Activated CD4-positive, alpha-beta T cell treated with anti-CD3 and anti-CD28 coated beads, Interleukin-2, amount 10 ng/mL, durations not matched to agents 24 days and 14 days (primary cell): Measurements from ENCODE around the gene LGALS7B. TPM values are rescaled to one million over a fixed set of nuclear protein-coding genes. Genes with fewer than 3 reads are reported as not detected.
"Not testable (repeated sequence)": the region's sequence is repeated elsewhere in the genome, so short reads cannot be mapped to it uniquely, and the experiment has no call there.

Source experiments
- DNase-seq: peaks from one replicate; pipeline ENCODE4 v3.0.0; 2022
- H3K27ac Mint-ChIP-seq: one replicate; pipeline ENCODE4 v1.8.0; 2022; ENCODE audit warnings: mild to moderate bottlenecking, mixed read lengths
- H3K27me3 Mint-ChIP-seq: one replicate; pipeline ENCODE4 v1.8.0; 2022; ENCODE audit warnings: mixed read lengths
- H3K36me3 Mint-ChIP-seq: one replicate; pipeline ENCODE4 v1.8.0; 2022; ENCODE audit warnings: low read depth, mild to moderate bottlenecking, mixed read lengths
- H3K4me1 Mint-ChIP-seq: one replicate; pipeline ENCODE4 v1.8.0; 2021; ENCODE audit warnings: mixed read lengths
- H3K4me3 Mint-ChIP-seq: one replicate; pipeline ENCODE4 v1.8.0; 2022; ENCODE audit warnings: mild to moderate bottlenecking, moderate library complexity, mixed read lengths
- H3K9me3 Mint-ChIP-seq: one replicate; pipeline ENCODE4 v1.8.0; 2021; ENCODE audit warnings: mixed read lengths
- intact Hi-C: fragments of 100-400 bp; cut with micrococcal nuclease; formaldehyde crosslinking; loops from one replicate; pipeline ENCODE4 v1.15.1; 2023
- total RNA-seq: library from RNA; stranded (reverse); gene quantifications from 2 replicates; pipeline ENCODE4 v1.2.3, GENCODE V29; 2022

LGALS7B gene
- total RNA-seq, 1 donor from 2014 or later = not detected

GRCh38 chr19:38780443-38780842, 8.6 kb upstream of the LGALS7B start:
- intact Hi-C loops = no loop called here
- Mint-ChIP-seq H3K27me3 (peaks cover 12% of the 10 kb centered on the region), H3K36me3 (no peaks in the 10 kb centered on the region), H3K4me1 (no peaks in the 10 kb centered on the region), H3K27ac (no peak overlapping the region), H3K9me3 (no peaks in the 10 kb centered on the region), H3K4me3 (no peak overlapping the region)
- no peak for DNase-seq

- H3K9me3 Mint-ChIP-seq = no peaks in the 10 kb centered on the region
- no peak for DNase-seq
Measured at GRCh38 chr19:38781058-38781457, 7.9 kb upstream of the LGALS7B start.

GRCh38 chr19:38782212-38782611, 6.8 kb upstream of the LGALS7B start:
- DNase-seq, H3K9me3 Mint-ChIP-seq, H3K27ac Mint-ChIP-seq, intact Hi-C loops, H3K4me1 Mint-ChIP-seq, H3K4me3 Mint-ChIP-seq, H3K36me3 Mint-ChIP-seq: not testable (repeated sequence)
- peaks cover 12% of the 10 kb centered on the region for H3K27me3 Mint-ChIP-seq

More at GRCh38 chr19:38781058-38781457, 7.9 kb upstream of the LGALS7B start:
- no peaks in the 10 kb centered on the region for H3K36me3 Mint-ChIP-seq
- no peak overlapping the region for H3K4me3 Mint-ChIP-seq
- intact Hi-C loops = no loop called here
- peaks cover 12% of the 10 kb centered on the region for H3K27me3 Mint-ChIP-seq
- no peaks in the 10 kb centered on the region for H3K4me1 Mint-ChIP-seq
- no peak overlapping the region for H3K27ac Mint-ChIP-seq

- H3K9me3 Mint-ChIP-seq = no peaks in the 10 kb centered on the region
- DNase-seq = no peak
- H3K4me1 Mint-ChIP-seq = no peaks in the 10 kb centered on the region
- intact Hi-C loops = no loop called here
- peaks cover 7% of the 10 kb centered on the region for H3K27me3 Mint-ChIP-seq
- no peaks in the 10 kb centered on the region for H3K36me3 Mint-ChIP-seq
- H3K4me3 Mint-ChIP-seq = no peak overlapping the region
- H3K27ac Mint-ChIP-seq = no peak overlapping the region
Measured at GRCh38 chr19:38784224-38784623, 4.8 kb upstream of the LGALS7B start.

GRCh38 chr19:38785187-38785699, 3.8 kb upstream of the LGALS7B start:
- DNase-seq = no peak
- intact Hi-C loops = no loop called here
- H3K4me1 Mint-ChIP-seq = no peaks in the 10 kb centered on the region
- no peaks in the 10 kb centered on the region for H3K36me3 Mint-ChIP-seq
- no peak overlapping the region for H3K27ac Mint-ChIP-seq
- no peak overlapping the region for H3K4me3 Mint-ChIP-seq
- peaks cover 6% of the 10 kb centered on the region for H3K27me3 Mint-ChIP-seq
- no peaks in the 10 kb centered on the region for H3K9me3 Mint-ChIP-seq

- H3K9me3 Mint-ChIP-seq, H3K4me1 Mint-ChIP-seq, DNase-seq, H3K27ac Mint-ChIP-seq, H3K4me3 Mint-ChIP-seq, intact Hi-C loops, H3K36me3 Mint-ChIP-seq, H3K27me3 Mint-ChIP-seq: not testable (repeated sequence)
Measured at GRCh38 chr19:38786061-38786460, 2.9 kb upstream of the LGALS7B start.

GRCh38 chr19:38786572-38787265, 2.3 kb upstream of the LGALS7B start:
- Mint-ChIP-seq H3K27me3 (peaks cover under 1% of the 10 kb centered on the region), H3K27ac (no peak overlapping the region), H3K4me3 (no peak overlapping the region), H3K9me3 (no peaks in the 10 kb centered on the region), H3K36me3 (no peaks in the 10 kb centered on the region), H3K4me1 (no peaks in the 10 kb centered on the region)
- intact Hi-C loops = no loop called here
- DNase-seq = no peak

GRCh38 chr19:38790507-38791403, 1.8 kb downstream of the LGALS7B start:
- H3K27me3 Mint-ChIP-seq, H3K4me3 Mint-ChIP-seq, H3K4me1 Mint-ChIP-seq, H3K27ac Mint-ChIP-seq, H3K36me3 Mint-ChIP-seq, DNase-seq, intact Hi-C loops, H3K9me3 Mint-ChIP-seq: not testable (repeated sequence)

- H3K4me3 Mint-ChIP-seq, H3K4me1 Mint-ChIP-seq, H3K36me3 Mint-ChIP-seq, DNase-seq, H3K27me3 Mint-ChIP-seq, H3K27ac Mint-ChIP-seq, H3K9me3 Mint-ChIP-seq, intact Hi-C loops: not testable (repeated sequence)
Measured at GRCh38 chr19:38791451-38792064, 2.6 kb downstream of the LGALS7B start.

- intact Hi-C loops = no loop called here
- Mint-ChIP-seq H3K27me3 (peaks cover 9% of the 10 kb centered on the region), H3K27ac (no peak overlapping the region), H3K4me3 (peak overlapping the region; percentile 21), H3K36me3 (no peaks in the 10 kb centered on the region), H3K9me3 (no peaks in the 10 kb centered on the region), H3K4me1 (peaks cover 4% of the 10 kb centered on the region)
- DNase-seq = peak; percentile 76
Measured at GRCh38 chr19:38792250-38793111, 3.5 kb downstream of the LGALS7B start.

GRCh38 chr19:38793177-38793576, 4.2 kb downstream of the LGALS7B start:
- Mint-ChIP-seq H3K9me3 (no peaks in the 10 kb centered on the region), H3K27ac (no peak overlapping the region), H3K4me1 (peaks cover 4% of the 10 kb centered on the region), H3K36me3 (no peaks in the 10 kb centered on the region), H3K4me3 (peak overlapping the region; percentile 9), H3K27me3 (peaks cover 9% of the 10 kb centered on the region)
- no peak for DNase-seq
- intact Hi-C loops = no loop called here

- no peak for DNase-seq
- H3K36me3 Mint-ChIP-seq = no peaks in the 10 kb centered on the region
- H3K4me1 Mint-ChIP-seq = peaks cover 4% of the 10 kb centered on the region
- H3K9me3 Mint-ChIP-seq = no peaks in the 10 kb centered on the region
- intact Hi-C loops = no loop called here
- H3K27me3 Mint-ChIP-seq = peaks cover 9% of the 10 kb centered on the region
- H3K4me3 Mint-ChIP-seq = peak overlapping the region; percentile 9
- no peak overlapping the region for H3K27ac Mint-ChIP-seq
Measured at GRCh38 chr19:38793671-38794070, 4.7 kb downstream of the LGALS7B start.

- peaks cover 4% of the 10 kb centered on the region for H3K4me1 Mint-ChIP-seq
- intact Hi-C loops = no loop called here
- H3K36me3 Mint-ChIP-seq = no peaks in the 10 kb centered on the region
- DNase-seq = no peak
- H3K27me3 Mint-ChIP-seq = peaks cover 9% of the 10 kb centered on the region
- no peak overlapping the region for H3K4me3 Mint-ChIP-seq
- no peaks in the 10 kb centered on the region for H3K9me3 Mint-ChIP-seq
- no peak overlapping the region for H3K27ac Mint-ChIP-seq
Measured at GRCh38 chr19:38795549-38795948, 6.5 kb downstream of the LGALS7B start.
